NCI-H2227 treated with DMSO at 0.1 percent for 48 hours (cell line): ENCODE results near the gene UTP4.
"Not testable (repeated sequence)": the region's sequence is repeated elsewhere in the genome, so short reads cannot be mapped to it uniquely, and the experiment has no call there.

ENCODE experiments used
- DNase-seq: peaks from one replicate; lab custom pipeline; 2025; lab: John Stamatoyannopoulos, UW

UTP4 gene

GRCh38 chr16:69110406-69110805 is 22.0 kb upstream of the UTP4 start:
- no peak for DNase-seq

GRCh38 chr16:69111216-69111875 is 21.1 kb upstream of the UTP4 start:
- DNase-seq = no peak

DNA sequence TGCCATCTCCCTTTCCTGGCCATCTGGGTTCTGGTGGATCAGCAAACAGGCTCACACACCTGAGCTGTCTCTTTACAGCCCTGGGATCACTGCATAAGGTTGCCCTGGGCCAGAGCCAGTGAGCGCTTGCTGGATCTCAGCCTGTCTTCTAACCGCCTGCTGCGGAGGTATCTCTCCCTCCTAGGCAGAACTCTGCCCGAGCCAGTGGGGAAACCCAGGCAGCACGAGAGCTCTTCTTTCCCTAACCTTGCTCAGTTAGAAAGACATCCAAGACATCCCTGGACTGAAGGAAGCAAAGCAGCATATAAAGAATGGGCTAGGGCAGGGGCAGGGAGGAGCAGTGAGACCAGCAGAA is 20.6 kb upstream of the UTP4 start:
- DNase-seq = no peak

DNA sequence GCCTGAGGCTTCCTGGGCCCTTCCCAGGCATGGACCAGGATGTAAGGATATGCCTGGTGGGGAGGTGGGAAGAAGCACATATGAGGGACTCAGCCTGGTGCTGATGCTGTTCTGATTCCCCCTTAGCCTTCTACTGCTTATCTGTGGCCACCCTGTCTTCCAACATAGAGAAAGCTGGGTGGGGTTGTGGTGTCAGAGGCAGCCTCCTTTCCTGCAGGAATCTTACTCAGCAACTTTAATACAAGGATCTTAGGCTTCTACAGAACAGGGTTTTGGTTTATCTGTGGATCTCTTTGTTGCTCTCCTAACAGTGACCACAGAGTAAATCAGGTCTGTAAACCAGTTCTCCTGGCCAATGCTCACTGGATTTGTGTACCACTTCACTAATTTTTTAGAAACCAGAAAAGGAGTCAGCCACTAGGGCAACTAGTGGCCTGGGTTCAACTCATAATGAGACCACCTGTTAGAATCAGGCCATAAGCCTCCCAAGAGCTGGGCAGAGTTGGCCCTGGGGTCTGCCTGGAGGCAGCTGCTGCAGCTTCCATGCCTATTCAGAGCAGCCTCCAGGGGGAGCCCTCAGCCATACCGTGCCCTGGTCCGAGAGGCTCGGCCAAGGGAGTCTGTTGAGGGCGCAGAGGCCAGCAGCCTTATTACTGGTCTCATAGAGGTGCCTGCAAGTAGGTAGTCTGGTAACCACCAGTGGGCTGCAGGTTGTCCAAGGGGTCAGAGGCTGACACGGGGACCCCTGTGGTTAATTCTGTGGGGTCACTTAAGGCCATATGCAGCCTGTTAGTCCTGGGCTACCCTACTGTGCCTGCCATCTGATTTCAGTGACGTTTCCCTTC is 19.9 kb upstream of the UTP4 start:
- DNase-seq = no peak

DNA sequence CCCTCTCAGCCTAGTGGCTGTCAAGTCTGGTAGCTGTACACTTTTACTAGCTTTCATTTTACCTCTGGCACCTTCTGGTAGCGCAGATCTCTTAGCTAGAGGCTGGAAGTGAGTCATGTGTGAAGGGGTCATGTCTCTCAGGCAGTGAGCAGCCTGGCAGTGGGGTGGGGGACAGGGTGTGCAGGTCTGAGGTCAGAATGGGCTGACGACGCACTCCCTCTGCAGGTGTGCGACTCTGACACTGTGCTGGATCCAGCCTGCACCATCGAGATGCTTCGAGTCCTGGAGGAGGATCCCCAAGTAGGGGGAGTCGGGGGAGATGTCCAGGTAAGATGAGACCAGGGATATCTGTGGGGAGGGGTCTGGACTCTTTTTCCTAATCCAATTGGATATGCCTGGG is 19.2 kb upstream of the UTP4 start:
- DNase-seq = no peak

DNA sequence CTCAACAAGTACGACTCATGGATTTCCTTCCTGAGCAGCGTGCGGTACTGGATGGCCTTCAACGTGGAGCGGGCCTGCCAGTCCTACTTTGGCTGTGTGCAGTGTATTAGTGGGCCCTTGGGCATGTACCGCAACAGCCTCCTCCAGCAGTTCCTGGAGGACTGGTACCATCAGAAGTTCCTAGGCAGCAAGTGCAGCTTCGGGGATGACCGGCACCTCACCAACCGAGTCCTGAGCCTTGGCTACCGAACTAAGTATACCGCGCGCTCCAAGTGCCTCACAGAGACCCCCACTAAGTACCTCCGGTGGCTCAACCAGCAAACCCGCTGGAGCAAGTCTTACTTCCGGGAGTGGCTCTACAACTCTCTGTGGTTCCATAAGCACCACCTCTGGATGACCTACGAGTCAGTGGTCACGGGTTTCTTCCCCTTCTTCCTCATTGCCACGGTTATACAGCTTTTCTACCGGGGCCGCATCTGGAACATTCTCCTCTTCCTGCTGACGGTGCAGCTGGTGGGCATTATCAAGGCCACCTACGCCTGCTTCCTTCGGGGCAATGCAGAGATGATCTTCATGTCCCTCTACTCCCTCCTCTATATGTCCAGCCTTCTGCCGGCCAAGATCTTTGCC is 18.0 kb upstream of the UTP4 start:
- no peak for DNase-seq

DNA sequence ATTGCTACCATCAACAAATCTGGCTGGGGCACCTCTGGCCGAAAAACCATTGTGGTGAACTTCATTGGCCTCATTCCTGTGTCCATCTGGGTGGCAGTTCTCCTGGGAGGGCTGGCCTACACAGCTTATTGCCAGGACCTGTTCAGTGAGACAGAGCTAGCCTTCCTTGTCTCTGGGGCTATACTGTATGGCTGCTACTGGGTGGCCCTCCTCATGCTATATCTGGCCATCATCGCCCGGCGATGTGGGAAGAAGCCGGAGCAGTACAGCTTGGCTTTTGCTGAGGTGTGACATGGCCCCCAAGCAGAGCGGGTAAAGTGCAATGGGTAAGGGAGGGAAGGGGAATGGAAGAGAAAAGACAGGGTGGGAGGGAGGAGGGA is 17.5 kb upstream of the UTP4 start:
- no peak for DNase-seq

GRCh38 chr16:69115361-69115760 is 17.1 kb upstream of the UTP4 start:
- DNase-seq = no peak

GRCh38 chr16:69115837-69116236 is 16.6 kb upstream of the UTP4 start:
- DNase-seq = no peak

DNA sequence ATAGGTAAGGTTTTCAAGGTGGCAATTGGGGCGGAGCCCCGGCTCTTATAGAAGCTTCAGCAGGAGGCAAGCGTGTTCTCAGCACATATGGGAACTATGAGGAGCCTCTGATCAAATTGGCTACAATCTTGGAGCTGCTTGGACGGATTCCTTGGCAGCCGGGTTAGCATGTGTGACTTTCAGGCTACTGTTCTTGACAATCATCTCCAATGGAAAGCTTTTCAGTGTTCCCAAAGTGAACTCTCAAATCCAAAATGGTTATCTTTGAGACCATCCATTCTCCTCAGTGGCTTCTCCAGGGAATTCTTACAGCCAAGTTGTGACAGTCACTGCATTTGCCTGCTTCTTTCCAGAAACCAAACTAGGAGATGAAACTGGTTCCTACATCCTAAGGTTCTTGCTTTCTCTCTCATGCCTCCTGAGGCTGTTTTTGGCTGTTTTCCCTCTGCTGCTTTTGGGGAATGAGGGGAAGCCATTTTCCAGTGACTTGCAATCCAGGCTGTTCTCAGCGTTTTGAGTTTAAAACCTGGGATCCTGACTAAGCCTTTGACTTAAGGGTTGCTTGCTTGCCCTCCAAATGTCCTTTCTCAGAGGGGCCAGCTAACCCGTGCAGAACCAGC is 16.1 kb upstream of the UTP4 start:
- DNase-seq = no peak

DNA sequence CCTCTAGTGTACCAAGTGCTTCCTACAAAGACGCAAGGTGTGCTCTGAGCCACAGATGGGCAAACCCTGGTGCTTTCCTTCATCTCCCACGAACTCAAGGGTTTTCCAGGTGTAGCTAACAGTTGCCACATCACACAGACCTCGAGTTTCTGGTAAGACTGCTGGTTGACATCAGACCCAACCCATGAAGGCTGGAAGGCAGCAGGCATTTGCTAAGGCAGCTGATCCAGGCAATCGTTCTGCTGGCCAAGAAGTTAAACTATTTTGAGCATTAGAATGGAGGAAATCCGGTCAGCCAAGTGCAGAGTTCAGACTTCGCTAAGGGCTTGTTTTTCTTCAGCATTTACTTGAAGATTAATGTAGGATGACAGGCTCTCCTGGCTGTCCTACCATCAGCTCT is 15.5 kb upstream of the UTP4 start:
- DNase-seq = no peak

DNA sequence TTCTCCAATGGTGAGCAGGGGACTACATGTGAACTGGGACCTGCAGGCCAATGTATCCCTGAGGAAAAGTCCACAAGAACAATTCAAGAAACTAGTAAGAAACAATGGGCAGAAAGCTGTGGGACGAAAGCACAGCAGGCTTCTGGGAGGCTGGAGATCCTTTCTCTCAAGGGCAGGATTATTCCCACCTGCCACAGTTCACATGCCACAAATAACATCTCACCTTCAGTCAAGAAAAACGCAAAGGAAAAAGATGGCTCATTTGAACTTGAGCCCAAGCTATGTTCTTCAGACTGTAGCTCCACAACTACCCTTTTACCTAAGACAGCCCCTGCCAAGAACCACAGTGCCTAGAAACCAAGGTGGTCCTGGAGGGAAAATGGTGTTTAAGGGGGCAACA is 14.0 kb upstream of the UTP4 start:
- DNase-seq = no peak

- DNase-seq = no peak
These were observed 13.5 kb upstream of the UTP4 start for GRCh38 chr16:69118994-69119393.

GRCh38 chr16:69119536-69119935 is 12.9 kb upstream of the UTP4 start:
- DNase-seq = no peak

GRCh38 chr16:69120096-69120664 is 12.3 kb upstream of the UTP4 start:
- no peak for DNase-seq

DNA sequence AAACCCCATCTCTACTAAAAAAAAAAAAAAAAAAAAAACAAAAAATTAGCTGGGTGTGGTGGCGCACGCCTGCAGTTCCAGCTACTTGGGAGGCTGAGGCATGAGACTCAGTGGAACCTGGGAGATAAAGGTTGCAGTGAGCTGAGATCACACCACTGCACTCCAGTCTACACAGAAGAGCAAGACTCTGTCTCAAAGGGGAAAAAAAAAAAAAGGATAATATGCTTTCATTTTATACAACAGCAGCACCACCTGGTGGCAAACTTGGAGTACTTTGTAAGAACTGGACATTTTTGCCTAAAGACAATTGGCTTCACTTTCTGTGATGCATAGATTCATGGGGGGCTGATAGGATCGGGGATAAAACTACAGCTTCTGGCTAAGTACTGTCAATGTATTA is 8.5 kb upstream of the UTP4 start:
- DNase-seq = peak; percentile 73

GRCh38 chr16:69124406-69124805 is 8.0 kb upstream of the UTP4 start:
- DNase-seq = not testable (repeated sequence)

GRCh38 chr16:69124961-69125360 is 7.5 kb upstream of the UTP4 start:
- not testable (repeated sequence) for DNase-seq

DNA sequence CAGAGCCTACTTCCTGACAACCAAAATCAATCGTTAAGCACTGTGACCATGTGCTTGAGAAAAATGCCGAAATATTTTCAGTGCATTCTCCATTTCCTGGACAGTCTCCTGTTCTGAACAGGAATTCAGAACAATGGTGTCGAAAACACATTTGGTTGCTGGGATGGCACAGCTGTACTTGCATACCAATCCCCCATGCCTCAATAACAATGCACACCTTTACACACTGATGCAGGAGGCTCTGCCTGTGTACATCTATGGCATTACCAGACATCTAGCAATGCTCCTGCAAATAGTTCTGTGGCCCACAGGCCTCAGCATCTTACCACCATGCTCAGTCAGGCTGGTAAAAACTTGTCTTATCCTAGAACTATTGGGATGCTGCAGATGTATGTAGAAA is 6.2 kb upstream of the UTP4 start:
- no peak for DNase-seq

DNA sequence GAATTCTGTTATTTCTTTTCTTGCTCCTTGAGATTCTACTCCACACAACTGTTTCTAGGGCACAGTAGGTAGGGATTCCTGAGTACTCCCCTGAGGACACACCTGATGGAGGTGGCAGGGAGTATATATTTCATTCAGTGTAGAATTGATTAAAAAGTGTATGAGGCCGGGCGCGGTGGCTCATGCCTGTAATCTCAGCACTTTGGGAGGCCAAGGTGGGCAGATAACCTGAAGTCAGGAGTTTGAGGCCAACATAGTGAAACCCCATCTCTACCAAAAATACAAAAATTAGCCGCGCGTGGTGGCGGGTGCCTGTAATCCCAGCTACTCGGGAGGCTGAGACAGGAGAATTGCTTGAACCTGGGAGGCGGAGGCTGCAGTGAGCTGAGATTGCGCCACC is 5.6 kb upstream of the UTP4 start:
- DNase-seq = not testable (repeated sequence)

DNA sequence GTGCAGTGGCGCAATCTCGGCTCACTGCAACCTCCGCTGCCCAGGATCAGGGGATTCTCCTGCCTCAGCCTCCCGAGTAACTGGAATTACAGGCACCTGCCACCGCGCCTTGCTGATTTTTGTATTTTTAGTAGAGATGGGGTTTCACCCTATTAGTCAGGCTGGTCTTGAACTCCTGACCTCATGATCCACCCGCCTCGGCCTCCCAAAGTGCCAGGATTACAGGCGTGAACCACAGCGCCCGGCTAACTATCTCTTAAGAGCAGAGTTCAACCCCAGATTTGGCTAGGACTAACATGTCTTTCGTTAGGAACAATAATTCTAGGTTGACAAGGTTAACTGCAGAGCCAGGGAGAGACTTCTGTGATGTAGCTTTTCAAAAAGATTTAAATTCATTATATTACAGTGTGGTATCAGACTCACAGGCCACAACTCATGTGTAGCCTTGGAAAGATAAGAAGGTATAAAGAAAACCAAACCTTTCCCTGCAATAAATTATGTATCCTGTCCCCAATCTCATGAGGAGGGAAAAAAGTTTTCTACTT is 4.4 kb upstream of the UTP4 start:
- no peak for DNase-seq

- DNase-seq = no peak
These were observed 2.0 kb upstream of the UTP4 start for GRCh38 chr16:69130461-69130860.
